Measurements from ENCODE around the gene UQCR11. TPM values are rescaled to one million over a fixed set of nuclear protein-coding genes. Genes with fewer than 3 reads are reported as not detected.

The UQCR11 gene
- total and polyA plus RNA-seq, 2 experiments from 2014 or later, result 56.6 to 684 TPM

DNA sequence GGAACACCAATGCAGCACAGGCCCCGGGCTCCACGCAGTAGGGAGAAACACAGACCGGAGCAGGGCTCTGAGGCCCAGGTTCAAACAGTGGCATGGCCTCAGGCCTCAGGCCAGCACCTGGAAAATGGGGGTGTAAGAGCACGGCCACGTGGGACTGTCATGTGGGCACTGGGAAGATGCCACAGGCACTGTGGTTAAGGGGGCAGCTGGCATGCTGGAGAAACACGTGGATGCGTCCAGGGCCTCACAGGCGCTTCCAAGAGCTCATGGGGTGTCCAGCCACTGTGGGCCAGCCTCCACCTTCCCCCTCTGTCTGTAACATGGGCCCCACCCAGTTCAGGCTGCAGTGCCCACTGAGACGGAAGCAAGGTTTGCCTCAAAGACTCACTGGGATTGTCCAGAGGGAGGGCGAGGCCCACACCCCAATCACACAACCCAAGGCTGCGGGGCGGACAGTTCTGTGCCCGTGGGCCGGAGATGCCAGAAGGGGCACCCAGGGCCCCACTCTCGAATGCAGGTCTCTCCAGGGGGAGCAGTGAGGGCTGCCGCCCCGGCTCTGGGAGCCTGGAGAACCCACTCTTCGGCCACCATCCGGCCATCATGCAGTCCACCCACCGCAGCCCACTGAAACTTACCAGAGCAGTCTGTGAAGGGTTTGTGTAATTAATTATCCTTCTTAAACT, 6.3 kb downstream of the UQCR11 start:
- Histone ChIP-seq H3K27ac (no peak overlapping the region), H3K4me1 (ENCODE audit: insufficient read depth) (peaks cover 2% of the 10 kb centered on the region), H3K9me2 (replicated peaks; ENCODE audit: insufficient read depth) (no peaks in the 10 kb centered on the region), H3K36me3 (replicated peaks; ENCODE audit: insufficient read depth, low read depth) (no peaks in the 10 kb centered on the region), H4K20me1 (ENCODE audit: insufficient read depth, poor library complexity, severe bottlenecking) (peaks cover 25% of the 10 kb centered on the region), H3K27me3 (no peaks in the 10 kb centered on the region), H3K9me3 (ENCODE audit: low read depth) (no peaks in the 10 kb centered on the region), H2AFZ (no peak overlapping the region), H3K4me3 (no peak overlapping the region), H3K79me2 (peaks cover 45% of the 10 kb centered on the region), H3K4me2 (no peak overlapping the region)
- TF ChIP-seq EZH2phosphoT487 (IDR thresholded peaks at IDR 0.05; ENCODE audit: low read depth, severe bottlenecking, unreplicated experiment) (no peak), EZH2 (IDR thresholded peaks at IDR 0.05; ENCODE audit: borderline replicate concordance) (no peak), CTCF (IDR thresholded peaks at IDR 0.05; ENCODE audit: poor library complexity) (no peak)
- DNase-seq (ENCODE audit: low spot score), result no peak
- WGBS (ENCODE audit: low lambda C conversion rate, missing lambda C conversion rate), result 95% methylated on average over 20 of the region's 20 CpGs

GRCh38 chr19:1593501-1593772, 11.8 kb downstream of the UQCR11 start:
- no peaks in the 10 kb centered on the region for H3K9me3 ChIP-seq (ENCODE audit: low read depth)
- no peak overlapping the region for H3K27ac ChIP-seq
- H3K79me2 ChIP-seq, result peaks cover 37% of the 10 kb centered on the region
- TF ChIP-seq EZH2phosphoT487 (IDR thresholded peaks at IDR 0.05; ENCODE audit: low read depth, severe bottlenecking, unreplicated experiment) (no peak), CTCF (IDR thresholded peaks at IDR 0.05; ENCODE audit: poor library complexity) (no peak), EZH2 (IDR thresholded peaks at IDR 0.05; ENCODE audit: borderline replicate concordance) (no peak)
- H3K27me3 ChIP-seq, result no peaks in the 10 kb centered on the region
- DNase-seq (ENCODE audit: low spot score), result no peak
- no peaks in the 10 kb centered on the region for H3K9me2 ChIP-seq (replicated peaks; ENCODE audit: insufficient read depth)
- no peaks in the 10 kb centered on the region for H3K36me3 ChIP-seq (replicated peaks; ENCODE audit: insufficient read depth, low read depth)
- peak overlapping the region; percentile 99 for H3K4me2 ChIP-seq
- peaks cover 32% of the 10 kb centered on the region for H4K20me1 ChIP-seq (ENCODE audit: insufficient read depth, poor library complexity, severe bottlenecking)
- peaks cover 9% of the 10 kb centered on the region for H3K4me1 ChIP-seq (ENCODE audit: insufficient read depth)
- 70% methylated on average over 6 of the region's 10 CpGs for WGBS (ENCODE audit: low lambda C conversion rate, missing lambda C conversion rate)
- H3K4me3 ChIP-seq, result no peak overlapping the region
- no peak overlapping the region for H2AFZ ChIP-seq

GRCh38 chr19:1592755-1593500, 12.3 kb downstream of the UQCR11 start, which contains the start of gene MBD3:
Gene MBD3 (minus strand): TSS chr19:1592865. CDS start chr19:1592631, 234 bp downstream.
- H3K36me3 ChIP-seq (replicated peaks; ENCODE audit: insufficient read depth, low read depth), result no peaks in the 10 kb centered on the region
- 7% methylated on average over 34 of the region's 68 CpGs for WGBS (ENCODE audit: low lambda C conversion rate, missing lambda C conversion rate)
- DNase-seq (ENCODE audit: low spot score), result peak; percentile 98
- no peaks in the 10 kb centered on the region for H3K9me3 ChIP-seq (ENCODE audit: low read depth)
- peaks cover 42% of the 10 kb centered on the region for H3K79me2 ChIP-seq
- H3K4me2 ChIP-seq, result peak within 1 kb of the TSS; percentile 100
- H3K4me3 ChIP-seq, result peak within 1 kb of the TSS; percentile 97
- peak within 1 kb of the TSS; percentile 99 for H3K27ac ChIP-seq
- no peaks in the 10 kb centered on the region for H3K27me3 ChIP-seq
- H2AFZ ChIP-seq, result peak within 1 kb of the TSS; percentile 67
- peaks cover 36% of the 10 kb centered on the region for H4K20me1 ChIP-seq (ENCODE audit: insufficient read depth, poor library complexity, severe bottlenecking)
- TF ChIP-seq EZH2 (IDR thresholded peaks at IDR 0.05; ENCODE audit: borderline replicate concordance), result no peak
- no peak for TF ChIP-seq CTCF (IDR thresholded peaks at IDR 0.05; ENCODE audit: poor library complexity)
- no peak for TF ChIP-seq EZH2phosphoT487 (IDR thresholded peaks at IDR 0.05; ENCODE audit: low read depth, severe bottlenecking, unreplicated experiment)
- H3K4me1 ChIP-seq (ENCODE audit: insufficient read depth), result peaks cover 9% of the 10 kb centered on the region
- no peaks in the 10 kb centered on the region for H3K9me2 ChIP-seq (replicated peaks; ENCODE audit: insufficient read depth)

Measured in hepatocyte (in vitro differentiated cells).